H1 (cell line): ENCODE data around the gene EHD2. TPM values are rescaled to one million over a fixed set of nuclear protein-coding genes. Genes with fewer than 3 reads are reported as not detected.
A peak's percentile ranks its signal among the peaks of the same experiment; 100 is the strongest.

ENCODE experiments used
- ATF2 ChIP-seq: IDR thresholded peaks from 2 replicates; pipeline ENCODE4 v1.6.1; 2012; ENCODE audit warnings: low read length, inconsistent platforms
- BACH1 ChIP-seq: IDR thresholded peaks from 2 replicates; pipeline ENCODE4 v1.6.1; 2012; ENCODE audit warnings: low read length, improper control_type of control experiment
- CBX5 ChIP-seq: fragments of 300-800, 300-1000 bp; sonication (generic); IDR thresholded peaks from 2 replicates; pipeline ENCODE4 v1.7.1; 2016; ENCODE audit warnings: antibody characterized with exemption, low read length, low read depth
- CTCF ChIP-seq, 3 experiments: IDR thresholded peaks; 1 replicate in 2 of 3; 2 replicates in 1 of 3; pipeline versions ENCODE4 v1.5.1 to v1.6.1; 2011; ENCODE audit warnings: low read length in 3 of 3, mild to moderate bottlenecking in 3 of 3, inconsistent platforms in 2 of 3, low read depth in 1 of 3, moderate library complexity in 1 of 3; ENCODE audit not compliant: insufficient read depth in 1 of 3; ENCODE audit errors: control extremely low read depth in 1 of 3
- EGR1 ChIP-seq: IDR thresholded peaks from 2 replicates; pipeline ENCODE4 v1.6.1; 2011; ENCODE audit warnings: low read depth, low read length, borderline replicate concordance
- EP300 ChIP-seq, 2 experiments: IDR thresholded peaks; 1 replicate in 1 of 2; 2 replicates in 1 of 2; pipeline ENCODE4 v1.6.1; 2011 to 2012; ENCODE audit warnings: low read depth in 2 of 2, low read length in 2 of 2, mild to moderate bottlenecking in 2 of 2, borderline replicate concordance in 1 of 2, inconsistent platforms in 1 of 2, moderate library complexity in 1 of 2
- GABPA ChIP-seq: IDR thresholded peaks from 2 replicates; pipeline ENCODE4 v1.6.1; 2011; ENCODE audit warnings: mild to moderate bottlenecking, low read length, moderate library complexity, borderline replicate concordance; ENCODE audit not compliant: insufficient read depth
- GTF2F1 ChIP-seq: IDR thresholded peaks from 2 replicates; pipeline ENCODE4 v1.6.1; 2012; ENCODE audit warnings: low read depth, low read length, improper control_type of control experiment, borderline replicate concordance
- HDAC2 ChIP-seq, 2 experiments: fragments of 300-600 bp in 1 of 2; sonication (generic) in 1 of 2; IDR thresholded peaks; 2 replicates each; pipeline ENCODE4 v1.6.1; 2011 to 2012; ENCODE audit warnings: low read depth in 2 of 2, low read length in 2 of 2, mild to moderate bottlenecking in 2 of 2, moderate library complexity in 2 of 2, borderline replicate concordance in 1 of 2, inconsistent platforms in 1 of 2
- HDAC6 ChIP-seq: IDR thresholded peaks from one replicate; pipeline ENCODE4 v1.7.1; 2012; ENCODE audit warnings: low read depth, mild to moderate bottlenecking, inconsistent platforms, low read length, moderate library complexity
- KDM1A ChIP-seq: fragments of 200-600, 300-600 bp; sonication (generic); IDR thresholded peaks from 2 replicates; pipeline ENCODE4 v1.7.1; 2016; ENCODE audit warnings: mild to moderate bottlenecking, low read length, borderline replicate concordance
- MAFK ChIP-seq: IDR thresholded peaks from 2 replicates; pipeline ENCODE4 v1.6.1; 2012; ENCODE audit warnings: low read depth, mild to moderate bottlenecking, improper control_type of control experiment, low read length
- POLR2A ChIP-seq, 2 experiments: IDR thresholded peaks; 1 replicate in 1 of 2; 2 replicates in 1 of 2; pipeline ENCODE4 v1.6.1; 2011; ENCODE audit warnings: low read depth in 2 of 2, low read length in 2 of 2, mild to moderate bottlenecking in 2 of 2; ENCODE audit errors: control extremely low read depth in 1 of 2
- RFX5 ChIP-seq: IDR thresholded peaks from 2 replicates; pipeline ENCODE4 v1.6.1; 2011; ENCODE audit warnings: low read depth, low read length, improper control_type of control experiment, borderline replicate concordance
- SUZ12 ChIP-seq: fragments of 200-600 bp; sonication (generic); IDR thresholded peaks from 2 replicates; pipeline ENCODE4 v1.6.1; 2012; ENCODE audit warnings: mild to moderate bottlenecking, inconsistent platforms, low read length, moderate library complexity, mixed read lengths
- TBP ChIP-seq: IDR thresholded peaks from 2 replicates; pipeline ENCODE4 v1.6.1; 2011; ENCODE audit warnings: low read depth, low read length, improper control_type of control experiment
- TEAD4 ChIP-seq: IDR thresholded peaks from 2 replicates; pipeline ENCODE4 v1.6.1; 2012; ENCODE audit warnings: low read depth, low read length, inconsistent platforms, mixed read lengths
- ZNF274 ChIP-seq: IDR thresholded peaks from 2 replicates; pipeline ENCODE4 v1.7.0; 2012; ENCODE audit warnings: low read length, borderline replicate concordance; ENCODE audit errors: extremely low read depth
- polyA plus RNA-seq, 7 experiments: library from polyadenylated mRNA; depleted of rRNA in 3 of 7; stranded (reverse) in 5 of 7; unstranded in 2 of 7; fragments of >200 nt in 5 of 7; fragments of 200-250 nt in 2 of 7; gene quantifications; 1 replicate in 5 of 7; 2 replicates in 1 of 7; 4 replicates in 1 of 7; pipeline versions ENCODE4 v1.2.1 to v1.2.3, GENCODE V29; 2011 to 2013; ENCODE audit warnings: missing spikeins in 2 of 7, mixed read lengths in 2 of 7
- total RNA-seq: library from RNA; stranded (reverse); fragmentation: NEBNext Ultra II Directional; extraction: Animal tissue kit (Norgen Biotek cat#: 25700); gene quantifications from 2 replicates; pipeline ENCODE4 v1.2.1, GENCODE V29; 2021
- TF ChIP-seq, protein P1 (sequence below): IDR thresholded peaks from 2 replicates; pipeline ENCODE4 v1.6.1; 2012; ENCODE audit warnings: inconsistent platforms

Gene EHD2
- total and polyA plus RNA-seq, 2 of the 8 experiments (the other 6 are each of a cell fraction or from before 2014, with no cell fraction given), result 4.5 to 14.3 TPM

DNA sequence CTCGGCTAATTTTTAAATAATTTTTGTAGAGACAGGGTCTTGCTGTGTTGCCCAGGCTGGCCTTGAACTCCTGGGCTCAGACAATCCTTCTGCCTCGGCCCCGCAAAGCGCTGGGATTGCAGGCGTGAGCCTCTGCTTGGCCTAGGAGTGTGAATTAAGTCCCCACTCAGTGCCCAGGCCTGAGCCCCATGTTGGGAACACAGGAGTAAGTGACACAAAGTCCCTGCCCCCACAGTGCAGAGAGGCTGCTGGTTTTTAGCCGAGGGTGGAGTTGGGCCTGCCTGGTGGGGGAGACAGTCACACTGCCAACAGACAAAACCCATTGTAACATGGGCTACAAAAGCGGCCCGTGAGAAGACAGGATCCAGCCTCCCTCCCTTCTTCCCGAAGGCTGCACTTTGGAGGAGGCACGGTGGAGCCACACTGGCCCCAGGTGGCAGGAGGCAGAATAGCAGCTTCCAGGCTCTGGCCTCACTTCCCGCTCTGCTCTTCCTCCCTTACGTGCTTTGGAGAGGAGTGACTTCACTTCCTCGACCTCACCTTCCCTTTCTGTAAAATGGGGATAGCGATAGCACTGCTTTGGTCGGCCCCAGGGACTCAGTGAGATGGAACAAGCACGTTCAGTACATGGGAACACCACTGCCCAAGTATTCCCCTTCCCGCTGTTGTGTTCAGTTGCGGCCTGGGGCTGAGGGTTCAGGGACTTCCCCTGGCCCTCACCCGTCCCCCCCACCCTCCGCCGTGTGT is 15.2 kb upstream of the EHD2 start (continued):
- TF ChIP-seq SUZ12 (no peak), RFX5 (no peak), TEAD4 (no peak), POLR2A (IDR thresholded peaks at IDR 0.05; ENCODE audit: control extremely low read depth in 1 of 2, low read depth in 2 of 2, low read length in 2 of 2) (no peak), ATF2 (no peak; the same call in 1 of the 2 replicates), GABPA (peak; percentile 61; the same call in 1 of the 2 replicates), EGR1 (no peak), KDM1A (peak; percentile 72; the same call in 1 of the 2 replicates), HDAC2 (IDR thresholded peaks at IDR 0.05; ENCODE audit: borderline replicate concordance in 1 of 2, low read depth in 2 of 2, low read length in 2 of 2) (peak in 1 of 2 experiments; percentile 89; a peak in 2 of 4 replicates), CTCF (IDR thresholded peaks at IDR 0.05; ENCODE audit: control extremely low read depth in 1 of 3, insufficient read depth in 1 of 3, low read depth in 1 of 3, low read length in 3 of 3) (peak; percentile 95 to 100 (median 99)), TBP (peak; percentile 31; the same call in 1 of the 2 replicates), MAFK (no peak), CBX5 (no peak), ZNF274 (no peak), GTF2F1 (no peak), BACH1 (no peak), HDAC6 (no peak), EP300 (IDR thresholded peaks at IDR 0.05; ENCODE audit: borderline replicate concordance in 1 of 2, low read depth in 2 of 2, low read length in 2 of 2) (no peak)
- TF ChIP-seq, protein P1, sequence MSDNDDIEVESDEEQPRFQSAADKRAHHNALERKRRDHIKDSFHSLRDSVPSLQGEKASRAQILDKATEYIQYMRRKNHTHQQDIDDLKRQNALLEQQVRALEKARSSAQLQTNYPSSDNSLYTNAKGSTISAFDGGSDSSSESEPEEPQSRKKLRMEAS, result peak; percentile 11; the same call in 1 of the 2 replicates
